ENCODE results near the gene WDFY4.

The WDFY4 gene

GRCh38 chr10:48749254-48749787 lies 64.6 kb downstream of the WDFY4 start:
- Histone ChIP-seq H3K36me3 (ENCODE audit: control insufficient read depth in 2 of 2, insufficient read depth in 1 of 2, low read length in 2 of 2) (no peaks in the 10 kb centered on the region), H3K4me1 (ENCODE audit: control insufficient read depth, insufficient read depth, low read length) (no peaks in the 10 kb centered on the region), H3K27ac (ENCODE audit: extremely low read depth, low read depth, low read length) (no peak overlapping the region), H3K4me3 (ENCODE audit: low read depth, low read length) (no peak overlapping the region), H3K9me3 (ENCODE audit: control insufficient read depth, insufficient read depth, low read depth, low read length) (no peaks in the 10 kb centered on the region)
- TF ChIP-seq ZBTB17 (tag by site-specific recombination; IDR thresholded peaks at IDR 0.05) (no peak), BCL6B (tag by site-specific recombination; IDR thresholded peaks at IDR 0.05) (no peak), ZNF510 (tag by site-specific recombination; IDR thresholded peaks at IDR 0.05; ENCODE audit: insufficient replicate concordance) (no peak), ZIC2 (tag by site-specific recombination; IDR thresholded peaks at IDR 0.05) (no peak), GLIS1 (tag by site-specific recombination; IDR thresholded peaks at IDR 0.05) (no peak), ZNF544 (tag by site-specific recombination; IDR thresholded peaks at IDR 0.05) (no peak), IKZF3 (tag by site-specific recombination; IDR thresholded peaks at IDR 0.05) (no peak), SCRT2 (tag by site-specific recombination; IDR thresholded peaks at IDR 0.05) (no peak), ZNF530 (tag by site-specific recombination; IDR thresholded peaks at IDR 0.05; ENCODE audit: low read depth) (no peak), ZSCAN4 (tag by site-specific recombination; IDR thresholded peaks at IDR 0.05) (no peak), SETDB1 (IDR thresholded peaks at IDR 0.05; ENCODE audit: insufficient read length, low read length) (no peak), ZNF221 (tag by site-specific recombination; IDR thresholded peaks at IDR 0.05; ENCODE audit: borderline replicate concordance) (no peak)
- POLR2A ChIA-PET, result no interaction called here
- CTCF ChIA-PET, result no interaction called here

- Histone ChIP-seq H3K4me3 (ENCODE audit: low read depth, low read length) (no peak overlapping the region), H3K36me3 (ENCODE audit: control insufficient read depth in 2 of 2, insufficient read depth in 1 of 2, low read length in 2 of 2) (no peaks in the 10 kb centered on the region), H3K27ac (ENCODE audit: extremely low read depth, low read depth, low read length) (no peak overlapping the region), H3K4me1 (ENCODE audit: control insufficient read depth, insufficient read depth, low read length) (no peaks in the 10 kb centered on the region), H3K9me3 (ENCODE audit: control insufficient read depth, insufficient read depth, low read depth, low read length) (no peaks in the 10 kb centered on the region)
- POLR2A ChIA-PET, result no interaction called here
- CTCF ChIA-PET, result no interaction called here
- no peak for TF ChIP-seq GLI2 (tag by site-specific recombination; IDR thresholded peaks at IDR 0.05; ENCODE audit: borderline replicate concordance, low read depth)
- TF ChIP-seq KLF17 (tag by site-specific recombination; IDR thresholded peaks at IDR 0.05), result no peak
- no peak for TF ChIP-seq PRDM2 (tag by site-specific recombination; IDR thresholded peaks at IDR 0.05; ENCODE audit: borderline replicate concordance)
- no peak for TF ChIP-seq ZNF645 (tag by site-specific recombination; IDR thresholded peaks at IDR 0.05)
- no peak for TF ChIP-seq HIC1 (tag by site-specific recombination; IDR thresholded peaks at IDR 0.05)
- no peak for TF ChIP-seq TSHZ1 (tag by site-specific recombination; IDR thresholded peaks at IDR 0.05; ENCODE audit: borderline replicate concordance)
These were observed 65.3 kb downstream of the WDFY4 start for GRCh38 chr10:48750019-48750418.

All from HEK293 (cell line).